Liver (tissue), 9 donors: ENCODE data around the gene MYO18B. TPM values are rescaled to one million over a fixed set of nuclear protein-coding genes. Genes with fewer than 3 reads are reported as not detected.

Experiments
- DNase-seq: peaks from one replicate; pipeline ENCODE4 v3.0.0-alpha.2; 2017; ENCODE audit warnings: low spot score
- H3K27ac ChIP-seq, 2 donors: one replicate each; pipeline ENCODE4 v1.7.0; 2013; ENCODE audit warnings: inconsistent platforms in 2 of 2, low read length in 2 of 2, control low read depth in 1 of 2, low read depth in 1 of 2, mild to moderate bottlenecking in 1 of 2
- H3K27me3 ChIP-seq, 4 donors: one replicate each; pipeline versions ENCODE4 v1.6.1 to v1.7.0; 2013; ENCODE audit warnings: low read length in 3 of 4, inconsistent platforms in 1 of 4, mild to moderate bottlenecking in 1 of 4, moderate library complexity in 1 of 4; ENCODE audit not compliant: control insufficient read depth in 4 of 4, insufficient read depth in 4 of 4
- H3K36me3 ChIP-seq, 4 donors: one replicate each; pipeline versions ENCODE4 v1.6.1 to v1.7.0; 2013; ENCODE audit warnings: low read length in 3 of 4, mild to moderate bottlenecking in 3 of 4, low read depth in 1 of 4, moderate library complexity in 1 of 4; ENCODE audit not compliant: control insufficient read depth in 4 of 4, insufficient read depth in 3 of 4
- H3K4me1 ChIP-seq, 4 donors: one replicate each; pipeline versions ENCODE4 v1.6.1 to v1.7.0; 2013; ENCODE audit warnings: low read length in 3 of 4, mild to moderate bottlenecking in 3 of 4, moderate library complexity in 1 of 4; ENCODE audit not compliant: control insufficient read depth in 4 of 4, insufficient read depth in 4 of 4
- H3K4me3 ChIP-seq, 3 donors: one replicate each; pipeline versions ENCODE4 v1.6.1 to v1.7.0; 2013; ENCODE audit warnings: low read length in 3 of 3, control low read depth in 1 of 3, low read depth in 1 of 3, mild to moderate bottlenecking in 1 of 3
- H3K9ac ChIP-seq, 2 donors: one replicate each; pipeline ENCODE4 v1.7.0; 2013; ENCODE audit warnings: low read length in 2 of 2, mild to moderate bottlenecking in 2 of 2, moderate library complexity in 2 of 2, control low read depth in 1 of 2, low read depth in 1 of 2
- H3K9me3 ChIP-seq, 4 donors: one replicate each; pipeline versions ENCODE4 v1.6.1 to v1.7.0; 2013; ENCODE audit warnings: low read length in 3 of 4; ENCODE audit not compliant: control insufficient read depth in 4 of 4
- ATF3 ChIP-seq: IDR thresholded peaks from 2 replicates; pipeline ENCODE4 v1.6.1; 2016; ENCODE audit warnings: antibody characterized with exemption
- EGR1 ChIP-seq, 2 donors: IDR thresholded peaks; 2 replicates each; pipeline ENCODE4 v1.6.1; 2016 to 2018; ENCODE audit warnings: antibody characterized with exemption in 2 of 2, low read depth in 2 of 2
- FOXA2 ChIP-seq: IDR thresholded peaks from 2 replicates; pipeline ENCODE4 v1.6.1; 2016; ENCODE audit warnings: antibody characterized with exemption
- GABPA ChIP-seq, 2 donors: IDR thresholded peaks in 1 of 2; conservative IDR thresholded peaks in 1 of 2; 2 replicates each; pipeline ENCODE4 v1.6.1; 2016; ENCODE audit warnings: antibody characterized with exemption in 2 of 2, mild to moderate bottlenecking in 1 of 2, moderate library complexity in 1 of 2
- HNF4G ChIP-seq: IDR thresholded peaks from 2 replicates; pipeline ENCODE4 v1.6.1; 2016; ENCODE audit warnings: antibody characterized with exemption
- JUND ChIP-seq, 2 donors: IDR thresholded peaks; 2 replicates each; pipeline ENCODE4 v1.6.1; 2016; ENCODE audit warnings: antibody characterized with exemption in 2 of 2
- MAX ChIP-seq: IDR thresholded peaks from 2 replicates; pipeline ENCODE4 v1.6.1; 2016; ENCODE audit warnings: antibody characterized with exemption
- RAD21 ChIP-seq, 2 donors: IDR thresholded peaks; 2 replicates each; pipeline ENCODE4 v1.6.1; 2016; ENCODE audit warnings: antibody characterized with exemption in 2 of 2, mild to moderate bottlenecking in 2 of 2
- REST ChIP-seq: IDR thresholded peaks from 2 replicates; pipeline ENCODE4 v1.6.1; 2016; ENCODE audit warnings: antibody characterized with exemption, mild to moderate bottlenecking
- TAF1 ChIP-seq: conservative IDR thresholded peaks from 2 replicates; pipeline ENCODE4 v1.6.1; 2016; ENCODE audit warnings: antibody characterized with exemption, mild to moderate bottlenecking
- YY1 ChIP-seq: IDR thresholded peaks from 2 replicates; pipeline ENCODE4 v1.6.1; 2016; ENCODE audit warnings: antibody characterized with exemption, mild to moderate bottlenecking
- WGBS: extraction: QIAGEN DNeasy Blood & Tissue Kit; methylation state at CpG from one replicate; pipeline ENCODE4 v1.1.7; 2013; 5-methylcytosine and 5-hydroxymethylcytosine counted together
- polyA plus RNA-seq, 2 donors: library from polyadenylated mRNA; stranded (reverse) in 1 of 2; unstranded in 1 of 2; fragments of 200-250 nt in 1 of 2; fragments of >200 nt in 1 of 2; fragmentation: Nextera tagmentation in 1 of 2; extraction: Ambion mirVana in 1 of 2; gene quantifications; one replicate each; pipeline versions ENCODE4 v1.2.1 to v1.2.3, GENCODE V29; 2013 to 2015
- total RNA-seq, 2 donors: library from RNA; depleted of rRNA; stranded (reverse); fragments of >200 nt; gene quantifications; one replicate each; pipeline ENCODE4 v1.2.3, GENCODE V29; 2014
- donor health status: healthy.
- donor health status: healthy.
- donor health status: healthy.
- donor health status: healthy.
- donor health status: healthy.

Gene MYO18B
- total and polyA plus RNA-seq, 4 donors, result under 0.01 to 4.2 (median 0.02) TPM; not detected in 1

GRCh38 chr22:25880524-25880923, 138.5 kb downstream of the MYO18B start:
- TF ChIP-seq RAD21 (IDR thresholded peaks at IDR 0.05) (no peak), MAX (no peak), FOXA2 (no peak), GABPA (IDR thresholded peaks at IDR 0.05 in 1 of 2, conservative IDR thresholded peaks at IDR 0.05 in 1 of 2) (no peak), YY1 (no peak), REST (no peak), HNF4G (no peak), ATF3 (no peak), JUND (IDR thresholded peaks at IDR 0.05) (no peak), EGR1 (IDR thresholded peaks at IDR 0.05; ENCODE audit: low read depth in 2 of 2) (no peak), TAF1 (no peak)
- H3K4me1 ChIP-seq, result no peaks in the 10 kb centered on the region
- H3K27ac ChIP-seq, result no peak overlapping the region
- no peaks in the 10 kb centered on the region for H3K36me3 ChIP-seq
- H3K4me3 ChIP-seq, result no peak overlapping the region
- 67% methylated on average over 2 of the region's 2 CpGs for WGBS
- H3K27me3 ChIP-seq, result peaks cover 0 to 12% (median 1%) of the 10 kb centered on the region in 4 donors
- peaks cover 0 to 3% (median 0%) of the 10 kb centered on the region in 4 donors for H3K9me3 ChIP-seq
- no peak for DNase-seq
- no peak overlapping the region for H3K9ac ChIP-seq

GRCh38 chr22:25881210-25881755, 139.3 kb downstream of the MYO18B start:
- H3K9me3 ChIP-seq, result peaks cover 0 to 3% (median 0%) of the 10 kb centered on the region in 4 donors
- no peaks in the 10 kb centered on the region for H3K36me3 ChIP-seq
- H3K4me3 ChIP-seq, result no peak overlapping the region
- H3K27me3 ChIP-seq, result peaks cover 0 to 17% (median 0%) of the 10 kb centered on the region in 4 donors
- 76% methylated on average over 8 of the region's 8 CpGs for WGBS
- H3K4me1 ChIP-seq, result no peaks in the 10 kb centered on the region
- no peak overlapping the region for H3K27ac ChIP-seq
- DNase-seq, result no peak
- no peak overlapping the region for H3K9ac ChIP-seq
- no peak for TF ChIP-seq REST
